Fibroblast of peridontal ligament (primary cell): Measurements from ENCODE around the gene ADCYAP1R1.

Experiments used
- DNase-seq: peaks from one replicate; pipeline ENCODE4 v3.0.0-alpha.2; 2010; ENCODE audit errors: extremely low read depth

The ADCYAP1R1 gene

DNA sequence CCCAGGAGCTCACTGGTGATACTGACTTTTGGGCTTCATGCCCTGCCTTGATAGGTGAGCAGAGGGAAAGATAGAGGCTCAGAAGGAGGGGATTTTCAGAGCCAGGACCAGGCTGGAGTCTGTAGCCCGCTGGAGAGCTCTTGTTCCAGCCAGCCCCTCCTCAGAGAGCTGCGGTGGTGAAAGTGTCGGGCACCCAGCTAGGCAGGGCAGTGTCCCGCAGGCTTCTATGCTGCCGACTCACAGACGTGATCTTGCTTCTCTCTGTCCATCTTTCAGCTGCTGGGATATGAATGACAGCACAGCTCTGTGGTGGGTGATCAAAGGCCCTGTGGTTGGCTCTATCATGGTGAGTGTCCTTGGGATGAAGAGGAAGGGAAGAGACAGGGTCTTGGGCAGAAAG, 35.2 kb downstream of the ADCYAP1R1 start:
- no peak for DNase-seq

GRCh38 chr7:31091924-31092434, 39.9 kb downstream of the ADCYAP1R1 start:
- no peak for DNase-seq

DNA sequence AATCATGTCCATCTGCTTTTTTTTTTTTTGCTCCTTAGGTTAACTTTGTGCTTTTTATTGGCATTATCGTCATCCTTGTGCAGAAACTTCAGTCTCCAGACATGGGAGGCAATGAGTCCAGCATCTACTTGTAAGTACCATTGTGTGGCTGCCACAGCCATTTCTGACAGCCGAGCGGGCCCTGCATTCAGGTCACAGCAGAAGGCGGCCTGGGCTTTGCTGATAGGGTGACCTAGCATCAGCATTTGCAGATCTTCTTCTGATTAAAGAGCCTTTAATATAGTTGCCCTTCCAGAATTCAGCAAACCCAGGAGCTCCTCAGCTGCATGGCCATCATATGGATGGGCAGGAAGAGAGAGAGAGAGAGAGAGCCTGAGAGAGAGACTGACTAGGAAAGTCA, 40.5 kb downstream of the ADCYAP1R1 start:
- DNase-seq = no peak

GRCh38 chr7:31093282-31093681, 41.2 kb downstream of the ADCYAP1R1 start:
- no peak for DNase-seq

GRCh38 chr7:31094271-31094670, 42.2 kb downstream of the ADCYAP1R1 start:
- no peak for DNase-seq

DNA sequence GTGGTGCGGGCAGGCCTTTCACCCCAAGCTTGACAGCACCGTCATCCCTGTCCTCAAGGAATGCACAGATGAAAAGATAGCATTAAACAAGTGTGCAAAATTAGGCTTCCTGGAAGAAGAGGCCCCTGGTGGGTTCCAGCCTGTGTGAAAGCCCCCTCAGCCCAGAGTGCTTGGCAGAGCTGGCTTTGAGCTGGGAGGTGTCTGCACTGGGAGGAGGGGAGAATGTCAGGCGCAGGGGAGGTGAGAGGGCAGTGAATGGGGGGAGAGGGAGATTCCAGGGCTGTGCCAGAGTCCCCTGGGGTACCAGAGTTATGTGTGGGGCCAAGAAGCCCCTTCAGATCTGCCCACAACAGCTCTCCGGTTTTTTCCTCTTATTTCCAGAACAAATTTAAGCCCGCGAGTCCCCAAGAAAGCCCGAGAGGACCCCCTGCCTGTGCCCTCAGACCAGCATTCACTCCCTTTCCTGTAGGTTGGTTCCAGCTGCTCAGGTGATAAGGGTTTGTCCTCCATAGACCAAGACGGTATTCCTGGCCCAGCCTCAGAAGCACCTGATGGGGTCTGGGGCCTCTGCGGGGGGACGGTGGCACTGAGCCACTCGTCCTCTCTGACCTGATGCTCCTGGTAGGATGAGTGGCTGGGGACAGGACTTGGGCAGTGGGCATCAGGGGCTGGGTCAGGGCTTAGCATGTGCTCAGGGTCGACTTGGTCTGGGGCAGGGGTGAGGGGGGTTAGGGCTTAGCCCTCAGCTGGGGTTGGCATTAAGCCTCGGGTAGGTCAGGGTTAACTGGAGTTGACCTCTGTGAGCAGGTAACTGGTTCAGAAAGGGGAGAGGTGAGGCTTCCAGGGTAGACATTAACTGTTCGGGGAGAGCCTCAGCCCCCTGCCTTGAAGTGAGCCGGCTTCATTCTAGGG, 43.4 kb downstream of the ADCYAP1R1 start:
- DNase-seq = no peak

DNA sequence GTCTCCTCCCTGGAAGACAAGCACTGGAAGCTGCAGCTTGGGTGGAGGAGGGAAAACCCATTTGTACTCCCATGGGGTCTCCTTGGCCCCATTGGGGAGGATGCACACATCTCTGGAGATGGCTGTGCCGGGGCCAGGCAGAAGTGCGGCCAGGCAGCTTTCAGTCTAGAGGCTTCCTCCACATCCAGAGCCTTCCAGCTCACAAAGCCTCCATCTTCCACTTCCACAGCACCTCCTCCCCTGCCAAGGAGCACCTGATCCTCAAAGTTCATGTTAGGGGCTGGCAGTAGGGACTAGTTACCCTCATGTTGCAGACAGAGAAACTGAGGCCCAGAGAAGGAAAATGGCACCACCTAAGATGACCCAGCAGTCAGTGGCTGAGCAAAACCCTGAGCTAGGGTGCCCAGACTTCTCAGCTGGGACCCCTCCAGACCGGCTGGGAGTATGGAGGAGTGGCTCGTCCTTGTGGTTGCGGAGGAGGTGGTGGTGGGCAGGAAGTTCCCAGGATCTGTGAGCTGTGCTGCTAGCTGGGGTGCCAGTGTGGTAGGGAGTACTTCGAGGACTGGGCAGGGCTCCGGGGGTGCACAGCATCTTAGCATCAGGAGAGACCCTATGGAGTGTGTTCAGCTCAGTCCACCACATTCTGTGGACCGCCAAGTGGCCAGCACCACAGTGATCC, 44.2 kb downstream of the ADCYAP1R1 start:
- DNase-seq = no peak

DNA sequence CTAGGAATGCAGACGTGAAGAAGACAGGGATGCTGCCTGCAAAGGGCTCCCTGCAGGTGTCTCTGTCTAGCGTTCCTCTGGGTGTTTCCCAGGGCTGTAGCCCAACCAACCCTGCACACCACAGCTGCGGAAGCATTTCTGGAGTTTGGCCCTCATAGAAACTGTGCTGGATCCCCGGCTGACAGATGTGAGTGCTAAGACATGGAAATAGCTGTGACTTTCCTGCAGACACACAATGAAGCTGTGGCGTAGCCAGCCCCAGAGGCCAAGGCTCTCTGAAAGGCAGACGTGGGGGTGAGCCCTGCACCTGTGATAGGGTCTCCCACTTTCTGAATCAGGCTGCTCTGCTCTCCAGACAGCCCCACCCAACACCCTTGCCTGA, 44.8 kb downstream of the ADCYAP1R1 start:
- DNase-seq = no peak

- no peak for DNase-seq
Measured at GRCh38 chr7:31098642-31099360, 46.7 kb downstream of the ADCYAP1R1 start.

DNA sequence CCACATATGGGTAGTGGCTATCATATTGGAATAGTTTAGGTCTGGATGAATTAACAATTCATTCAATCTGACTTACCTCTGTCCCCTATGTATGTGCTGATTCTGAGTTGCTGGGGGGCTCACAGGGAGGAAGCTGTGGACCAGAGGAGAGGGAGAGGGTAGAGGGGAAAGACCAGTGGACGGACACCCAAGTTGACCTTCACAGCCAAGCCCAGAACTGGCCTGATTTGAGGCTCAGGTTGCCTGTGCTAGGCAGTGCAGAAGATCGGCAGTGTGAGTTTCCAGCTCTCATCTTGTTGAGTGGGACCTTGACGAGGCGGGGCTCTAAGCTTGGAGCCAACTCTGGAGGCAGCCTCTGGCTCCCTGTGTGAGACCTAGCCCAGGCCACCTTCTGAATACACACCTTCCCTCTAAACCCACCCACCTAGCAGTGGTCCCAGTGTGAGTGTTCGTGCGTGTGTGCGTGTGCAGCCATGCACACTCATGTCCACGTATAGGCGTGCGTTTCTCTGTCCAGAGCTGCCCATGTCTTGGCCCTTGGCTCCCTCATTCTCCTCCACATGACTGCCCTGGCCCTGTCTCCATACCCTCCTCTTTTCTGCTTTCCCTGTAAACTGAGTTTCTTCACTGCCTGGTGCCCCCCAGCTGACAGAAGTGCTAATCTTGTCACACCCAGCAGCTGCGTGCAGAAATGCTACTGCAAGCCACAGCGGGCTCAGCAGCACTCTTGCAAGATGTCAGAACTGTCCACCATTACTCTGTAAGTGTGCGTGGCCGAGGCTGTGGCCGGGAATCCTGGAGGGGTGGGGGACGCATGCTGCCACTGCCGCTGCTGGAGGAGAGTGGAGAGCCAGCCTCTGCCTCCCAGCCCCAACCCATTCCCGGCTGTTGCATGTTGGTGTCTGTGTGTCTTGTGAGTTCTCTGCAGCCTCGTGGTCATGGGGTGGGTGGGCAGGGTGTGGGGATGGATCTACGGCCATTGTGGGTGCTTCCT, 47.6 kb downstream of the ADCYAP1R1 start:
- no peak for DNase-seq

DNA sequence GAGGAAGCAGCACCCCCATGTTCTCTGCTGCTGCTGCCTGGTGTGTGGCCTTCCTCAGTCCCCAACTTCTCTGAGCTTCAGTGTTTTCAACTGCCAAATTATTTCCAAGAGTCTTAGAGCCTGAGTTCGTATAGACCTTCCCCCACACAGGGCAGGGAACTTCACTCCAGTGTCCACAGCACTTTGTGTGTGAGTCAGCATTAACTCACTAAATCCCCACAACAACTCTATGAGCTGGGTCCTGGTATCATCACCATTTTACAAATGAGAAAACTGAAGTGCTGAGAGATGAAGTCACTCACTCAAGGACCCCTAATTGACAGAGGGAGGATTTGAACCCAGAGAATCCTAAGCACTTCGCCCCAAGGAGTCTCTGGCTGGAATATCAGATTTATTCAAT, 48.3 kb downstream of the ADCYAP1R1 start:
- no peak for DNase-seq

DNA sequence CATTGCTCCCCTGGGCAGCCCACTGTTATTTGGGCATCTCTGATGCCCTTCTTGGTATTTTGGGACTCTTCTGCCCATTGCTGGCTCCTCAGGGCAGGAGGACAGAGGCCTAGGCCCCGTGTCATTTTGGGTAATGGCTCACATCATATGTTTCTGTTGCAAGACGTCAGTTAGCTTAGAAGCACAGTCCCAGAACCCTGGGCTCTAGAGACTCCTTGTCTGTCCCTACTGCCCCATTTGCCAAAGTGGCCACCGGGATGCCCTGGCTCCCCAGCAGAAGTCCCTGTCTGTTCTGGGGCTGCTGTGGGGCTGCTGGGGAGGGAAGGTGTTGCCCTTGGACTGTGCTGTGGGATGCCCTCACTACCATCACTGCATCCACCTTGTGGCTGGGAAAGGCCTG, 48.8 kb downstream of the ADCYAP1R1 start:
- no peak for DNase-seq

- no peak for DNase-seq
Measured at GRCh38 chr7:31101544-31101943, 49.4 kb downstream of the ADCYAP1R1 start.

GRCh38 chr7:31102151-31102972, 50.3 kb downstream of the ADCYAP1R1 start:
- no peak for DNase-seq

DNA sequence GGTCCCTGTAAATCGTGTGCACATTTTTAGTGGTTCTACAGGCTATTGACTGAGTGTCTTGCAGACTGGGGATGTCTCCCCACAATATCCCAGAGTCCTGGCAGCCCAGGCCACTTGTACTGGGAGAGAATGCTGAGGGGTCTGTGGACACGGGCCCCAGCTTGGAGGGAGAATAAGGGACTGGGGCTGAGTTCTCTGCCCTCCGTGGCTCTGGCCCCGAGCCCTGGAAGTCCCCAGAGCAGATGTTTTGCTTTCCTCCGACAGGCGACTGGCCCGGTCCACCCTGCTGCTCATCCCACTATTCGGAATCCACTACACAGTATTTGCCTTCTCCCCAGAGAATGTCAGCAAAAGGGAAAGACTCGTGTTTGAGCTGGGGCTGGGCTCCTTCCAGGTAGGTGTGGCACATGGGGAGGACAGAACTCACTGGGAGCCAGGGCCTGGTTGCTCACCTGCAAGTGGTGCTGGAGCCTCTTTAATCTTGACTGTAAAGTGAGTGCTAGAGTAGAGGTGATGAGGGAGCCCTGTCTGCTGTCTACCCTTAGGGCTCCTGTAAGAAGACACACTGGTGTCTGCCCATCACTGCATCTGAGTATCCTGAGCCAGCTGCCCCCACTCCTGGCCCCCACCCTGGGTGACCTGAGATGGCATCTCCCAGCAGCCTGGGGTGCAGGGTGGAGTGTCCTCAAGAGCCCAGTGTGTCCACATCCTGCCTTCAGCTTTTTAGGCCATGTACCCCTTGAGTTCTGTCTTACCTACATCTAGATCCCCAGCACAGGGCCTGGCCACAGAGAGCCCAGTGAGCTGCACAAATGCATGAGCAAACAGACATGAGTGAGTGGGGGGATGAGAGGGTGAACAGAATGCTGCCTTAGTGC, 51.1 kb downstream of the ADCYAP1R1 start:
- DNase-seq = no peak

- DNase-seq = no peak
Measured at GRCh38 chr7:31104361-31105255, 52.5 kb downstream of the ADCYAP1R1 start.

DNA sequence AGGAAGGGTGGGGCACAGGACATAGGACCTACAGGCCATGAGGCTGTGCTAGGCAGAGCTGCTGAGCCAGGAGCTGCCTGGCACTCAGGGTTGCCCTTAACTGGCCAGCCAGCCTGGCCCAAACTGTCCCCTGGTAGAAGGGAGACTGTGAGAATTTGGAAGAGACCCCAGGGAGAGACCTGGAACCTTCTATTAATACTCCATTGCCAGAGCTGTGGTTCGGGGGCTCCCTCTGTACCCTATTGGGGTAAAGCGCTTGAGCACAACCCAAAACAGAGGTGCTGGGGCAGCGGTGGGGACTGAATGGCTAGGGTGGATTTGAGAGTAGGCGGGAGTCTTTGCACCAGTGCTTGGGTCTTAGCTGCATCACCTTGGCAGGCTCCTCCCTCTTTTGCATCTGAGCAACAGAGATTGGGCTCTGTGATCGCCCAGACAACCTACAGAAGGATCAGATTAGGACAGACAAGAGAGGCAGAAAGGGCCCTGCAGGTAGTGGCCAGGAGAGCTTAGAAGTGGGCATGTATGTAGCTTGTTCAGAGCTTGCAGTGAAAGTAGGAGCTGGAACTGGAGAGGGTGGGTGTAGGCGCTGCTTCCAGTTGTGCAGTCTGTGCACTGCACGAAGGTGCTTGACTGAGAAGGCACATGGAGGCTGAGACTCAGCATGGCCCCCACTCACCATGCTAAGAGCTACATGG, 53.3 kb downstream of the ADCYAP1R1 start:
- DNase-seq = no peak
